Skeletal muscle tissue (tissue), 4 donors: Measurements from ENCODE around the gene ZDHHC11. TPM values are rescaled to one million over a fixed set of nuclear protein-coding genes. Genes with fewer than 3 reads are reported as not detected.
"Not testable (repeated sequence)": the region's sequence is repeated elsewhere in the genome, so short reads cannot be mapped to it uniquely, and the experiment has no call there.

Source experiments
- H3K27ac ChIP-seq: one replicate; pipeline ENCODE4 v1.7.0; 2013; ENCODE audit warnings: mild to moderate bottlenecking, low read depth, low read length, inconsistent platforms
- H3K27me3 ChIP-seq, 3 donors: one replicate each; pipeline ENCODE4 v1.7.0; 2013; ENCODE audit warnings: low read length in 3 of 3; ENCODE audit not compliant: control insufficient read depth in 3 of 3, insufficient read depth in 3 of 3
- H3K36me3 ChIP-seq, 3 donors: one replicate each; pipeline ENCODE4 v1.7.0; 2013; ENCODE audit warnings: low read length in 3 of 3; ENCODE audit not compliant: control insufficient read depth in 3 of 3, insufficient read depth in 3 of 3
- H3K4me1 ChIP-seq, 3 donors: one replicate each; pipeline ENCODE4 v1.7.0; 2013; ENCODE audit warnings: low read length in 3 of 3, mild to moderate bottlenecking in 3 of 3; ENCODE audit not compliant: control insufficient read depth in 3 of 3, insufficient read depth in 3 of 3
- H3K4me3 ChIP-seq, 3 donors: one replicate each; pipeline ENCODE4 v1.7.0; 2013; ENCODE audit warnings: low read length in 3 of 3
- H3K9ac ChIP-seq, 3 donors: one replicate each; pipeline ENCODE4 v1.7.0; 2013; ENCODE audit warnings: low read length in 3 of 3, mild to moderate bottlenecking in 3 of 3, moderate library complexity in 2 of 3, low read depth in 1 of 3
- H3K9me3 ChIP-seq, 3 donors: one replicate each; pipeline ENCODE4 v1.7.0; 2013; ENCODE audit warnings: low read length in 3 of 3; ENCODE audit not compliant: control insufficient read depth in 3 of 3
- total RNA-seq: library from RNA; depleted of rRNA; stranded (reverse); fragments of >200 nt; gene quantifications from one replicate; pipeline ENCODE4 v1.2.3, GENCODE V29; 2014
- donor health status: Osteomylitis.

Gene ZDHHC11
- total RNA-seq, 1 donor from 2014 or later, result 1.0 TPM

DNA sequence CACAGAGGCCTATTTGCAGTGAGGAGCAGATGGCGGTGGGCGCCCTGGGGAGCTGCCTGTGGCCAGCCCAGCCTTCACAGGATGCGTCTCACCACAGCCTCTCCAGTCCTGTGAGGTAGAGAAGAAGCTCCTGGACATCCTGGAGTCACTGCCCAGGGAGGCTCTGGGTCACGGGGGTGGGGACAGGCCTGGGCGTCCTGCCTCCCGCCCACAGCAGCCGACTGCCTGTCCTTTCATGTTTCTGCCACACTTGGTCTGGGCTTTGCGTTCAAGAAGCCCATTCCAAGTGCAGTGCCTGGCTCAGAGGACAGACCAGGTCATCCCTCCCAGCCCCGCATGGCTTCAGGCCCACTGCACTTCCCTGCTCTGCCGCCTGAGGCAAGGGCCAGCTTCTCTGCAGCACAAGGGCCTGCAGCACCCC, 12.3 kb downstream of the ZDHHC11 start:
- H3K4me3 ChIP-seq, H3K27ac ChIP-seq, H3K9me3 ChIP-seq, H3K4me1 ChIP-seq, H3K36me3 ChIP-seq, H3K27me3 ChIP-seq, H3K9ac ChIP-seq: not testable (repeated sequence)

DNA sequence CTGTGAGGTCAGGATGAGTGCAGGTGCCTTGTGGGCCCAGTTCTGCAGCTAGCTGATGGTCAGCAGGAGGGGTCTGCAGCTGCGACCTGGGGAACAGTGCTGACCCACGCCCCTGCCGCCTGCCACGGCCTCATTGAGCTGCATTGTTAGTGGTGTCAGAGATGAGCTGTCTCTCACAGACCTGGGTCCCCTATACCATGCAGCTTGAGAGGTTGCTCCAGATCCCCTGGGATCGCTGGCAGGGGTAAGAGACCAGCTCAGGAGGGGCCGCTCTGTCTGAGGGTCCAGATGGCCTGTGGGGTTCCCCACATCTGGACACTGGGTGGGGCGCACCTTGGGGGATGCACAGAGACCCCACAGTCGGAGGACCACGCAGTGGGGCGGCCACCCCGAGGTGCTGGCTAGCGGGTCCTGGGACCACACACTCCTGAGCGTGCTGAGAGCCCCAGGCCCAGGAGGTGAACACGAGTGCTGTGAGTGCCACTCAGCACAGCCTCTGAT, 13.1 kb downstream of the ZDHHC11 start:
- H3K36me3 ChIP-seq, H3K4me1 ChIP-seq, H3K4me3 ChIP-seq, H3K9ac ChIP-seq, H3K27me3 ChIP-seq, H3K9me3 ChIP-seq, H3K27ac ChIP-seq: not testable (repeated sequence)

- not testable (repeated sequence) for H3K9me3 ChIP-seq, H3K36me3 ChIP-seq, H3K4me1 ChIP-seq, H3K4me3 ChIP-seq, H3K27me3 ChIP-seq, H3K27ac ChIP-seq, H3K9ac ChIP-seq
Measured at GRCh38 chr5:835933-836612, 14.7 kb downstream of the ZDHHC11 start.

- H3K27ac ChIP-seq, H3K27me3 ChIP-seq, H3K9ac ChIP-seq, H3K4me1 ChIP-seq, H3K9me3 ChIP-seq, H3K36me3 ChIP-seq, H3K4me3 ChIP-seq: not testable (repeated sequence)
Measured at GRCh38 chr5:834013-834412, 16.8 kb downstream of the ZDHHC11 start.

DNA sequence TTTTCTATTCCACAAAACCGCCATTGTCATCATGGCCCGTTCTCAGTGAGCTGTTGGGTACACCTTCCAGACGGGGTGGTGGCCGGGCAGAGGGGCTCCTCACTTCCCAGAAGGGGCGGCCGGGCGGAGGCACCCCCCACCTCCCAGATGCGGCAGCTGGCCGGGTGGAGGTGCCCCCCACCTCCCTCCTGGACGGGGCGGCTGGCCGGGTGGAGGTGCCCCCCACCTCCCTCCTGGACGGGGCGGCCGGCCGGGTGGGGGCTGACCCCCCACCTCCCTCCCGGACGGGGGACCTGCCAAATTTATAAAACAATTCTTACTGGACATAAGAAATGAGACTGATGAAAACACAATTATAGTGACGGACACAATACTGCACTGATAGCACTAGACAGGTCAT, 22.6 kb downstream of the ZDHHC11 start:
- H3K4me3 ChIP-seq, H3K36me3 ChIP-seq, H3K9me3 ChIP-seq, H3K4me1 ChIP-seq, H3K27me3 ChIP-seq, H3K27ac ChIP-seq, H3K9ac ChIP-seq: not testable (repeated sequence)

- H3K27me3 ChIP-seq, H3K9ac ChIP-seq, H3K4me1 ChIP-seq, H3K27ac ChIP-seq, H3K36me3 ChIP-seq, H3K9me3 ChIP-seq, H3K4me3 ChIP-seq: not testable (repeated sequence)
Measured at GRCh38 chr5:825544-825943, 25.2 kb downstream of the ZDHHC11 start.

GRCh38 chr5:821504-821903, 29.3 kb downstream of the ZDHHC11 start:
- H3K4me3 ChIP-seq, result no peak overlapping the region
- H3K4me1 ChIP-seq, result no peaks in the 10 kb centered on the region
- H3K9me3 ChIP-seq, result no peaks in the 10 kb centered on the region
- no peaks in the 10 kb centered on the region for H3K27me3 ChIP-seq
- no peak overlapping the region for H3K9ac ChIP-seq
- H3K36me3 ChIP-seq, result no peaks in the 10 kb centered on the region
- H3K27ac ChIP-seq, result no peak overlapping the region

GRCh38 chr5:820245-820644, 30.5 kb downstream of the ZDHHC11 start:
- no peaks in the 10 kb centered on the region for H3K36me3 ChIP-seq
- no peak overlapping the region for H3K27ac ChIP-seq
- H3K9me3 ChIP-seq, result no peaks in the 10 kb centered on the region
- no peaks in the 10 kb centered on the region for H3K27me3 ChIP-seq
- H3K9ac ChIP-seq, result no peak overlapping the region
- no peak overlapping the region for H3K4me3 ChIP-seq
- H3K4me1 ChIP-seq, result no peaks in the 10 kb centered on the region

DNA sequence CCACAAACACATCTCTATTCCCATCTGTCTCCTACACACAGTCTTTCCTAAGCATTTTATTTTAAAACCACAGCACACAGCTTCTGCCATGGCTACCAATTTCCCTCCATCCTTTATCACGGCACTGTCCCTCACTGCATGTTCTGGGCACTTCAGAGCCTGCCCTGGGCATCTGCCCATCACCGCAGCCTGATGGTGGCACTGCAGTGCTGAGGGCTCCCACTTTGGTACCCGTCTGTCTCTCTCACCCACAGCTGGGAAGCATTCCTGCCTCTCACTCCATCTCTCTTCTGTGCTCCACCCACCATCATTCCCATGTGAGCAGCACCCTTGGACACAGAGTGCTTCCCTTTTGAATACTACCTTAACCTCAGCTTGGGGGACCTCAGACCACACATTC, 31.7 kb downstream of the ZDHHC11 start:
- no peaks in the 10 kb centered on the region for H3K27me3 ChIP-seq
- H3K9me3 ChIP-seq, result no peaks in the 10 kb centered on the region
- no peak overlapping the region for H3K9ac ChIP-seq
- no peak overlapping the region for H3K27ac ChIP-seq
- H3K36me3 ChIP-seq, result no peaks in the 10 kb centered on the region
- no peaks in the 10 kb centered on the region for H3K4me1 ChIP-seq
- H3K4me3 ChIP-seq, result no peak overlapping the region

DNA sequence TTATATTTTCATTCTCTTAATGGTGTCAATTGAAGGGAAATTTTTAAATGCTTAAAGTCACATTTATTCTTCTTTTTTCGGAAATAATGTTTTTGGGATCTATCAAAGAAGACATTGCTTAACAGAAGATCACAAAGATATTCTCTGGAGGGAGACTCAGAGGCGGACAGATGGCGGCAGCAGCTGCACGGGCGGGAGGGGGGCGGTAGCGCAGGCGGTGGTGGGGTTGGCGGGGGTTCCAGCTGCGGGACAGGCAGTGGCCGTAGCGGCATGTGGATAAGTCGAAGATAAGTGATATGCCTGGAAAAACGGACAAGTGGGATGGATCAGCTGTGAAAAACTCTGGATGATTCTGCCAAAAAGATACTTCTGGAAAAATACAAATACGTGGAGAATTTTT, 34.6 kb downstream of the ZDHHC11 start:
- H3K9me3 ChIP-seq, result no peaks in the 10 kb centered on the region
- no peak overlapping the region for H3K4me3 ChIP-seq
- no peak overlapping the region for H3K27ac ChIP-seq
- no peaks in the 10 kb centered on the region for H3K4me1 ChIP-seq
- H3K27me3 ChIP-seq, result no peaks in the 10 kb centered on the region
- H3K9ac ChIP-seq, result no peak overlapping the region
- no peaks in the 10 kb centered on the region for H3K36me3 ChIP-seq
